Hepatic stellate cell (primary cell): ENCODE measurements around the gene OSBPL2.

Experiments
- DNase-seq: peaks from one replicate; pipeline ENCODE4 v3.0.0; 2011; ENCODE audit warnings: low spot score

OSBPL2 gene

DNA sequence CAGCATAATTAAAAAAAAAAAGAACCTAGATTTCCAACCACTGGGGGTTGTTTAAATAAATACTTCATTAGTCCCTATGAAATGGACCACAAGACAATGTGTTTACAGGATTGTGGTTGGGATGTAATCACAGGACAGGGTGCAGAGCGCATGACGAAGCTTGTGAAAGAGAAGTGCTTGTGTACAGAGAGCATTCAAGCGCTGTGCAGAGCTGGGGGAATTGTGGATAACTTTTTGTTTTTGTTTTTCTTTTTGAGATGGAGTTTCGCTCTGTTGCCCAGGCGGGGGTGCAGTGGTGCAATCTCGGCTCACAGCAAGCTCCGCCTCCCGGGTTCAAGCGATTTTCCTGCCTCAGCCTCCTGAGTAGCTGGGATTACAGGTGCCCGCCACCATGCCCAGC, 106.5 kb downstream of the OSBPL2 start:
- DNase-seq = no peak
